GM10266 (cell line): ENCODE results near the gene TF.

Experiments used
- DNase-seq: peaks from one replicate; pipeline ENCODE4 v3.0.0; 2012; ENCODE audit errors: extremely low spot score
- CTCF ChIP-seq: IDR thresholded peaks from 2 replicates; pipeline ENCODE4 v1.5.1; 2012; ENCODE audit warnings: mild to moderate bottlenecking, low read depth; ENCODE audit not compliant: control insufficient read depth, insufficient read depth; ENCODE audit errors: missing control alignments

TF gene

GRCh38 chr3:133832802-133833144 lies 86.6 kb downstream of the TF start:
- DNase-seq, result no peak
- TF ChIP-seq CTCF, result no peak

GRCh38 chr3:133833267-133833666 lies 87.1 kb downstream of the TF start:
- no peak for TF ChIP-seq CTCF
- DNase-seq, result no peak

GRCh38 chr3:133833880-133834620 lies 87.9 kb downstream of the TF start:
- no peak for TF ChIP-seq CTCF
- no peak for DNase-seq

GRCh38 chr3:133834621-133835417 lies 88.6 kb downstream of the TF start:
- TF ChIP-seq CTCF, result no peak
- no peak for DNase-seq

- TF ChIP-seq CTCF, result no peak
These were observed 89.2 kb downstream of the TF start for GRCh38 chr3:133835418-133835743.

GRCh38 chr3:133835961-133836360 lies 89.8 kb downstream of the TF start:
- no peak for DNase-seq
- TF ChIP-seq CTCF, result no peak

More at GRCh38 chr3:133835418-133835743, 89.2 kb downstream of the TF start:
- no peak for DNase-seq
